ENCODE results near the gene C1QTNF4. TPM values are rescaled to one million over a fixed set of nuclear protein-coding genes. Genes with fewer than 3 reads are reported as not detected.
"Not testable (repeated sequence)": the region's sequence is repeated elsewhere in the genome, so short reads cannot be mapped to it uniquely, and the experiment has no call there.

The C1QTNF4 gene
- total and polyA plus RNA-seq, 2 of the 13 experiments (the other 11 are each of a cell fraction or from before 2014, with no cell fraction given), result not detected

DNA sequence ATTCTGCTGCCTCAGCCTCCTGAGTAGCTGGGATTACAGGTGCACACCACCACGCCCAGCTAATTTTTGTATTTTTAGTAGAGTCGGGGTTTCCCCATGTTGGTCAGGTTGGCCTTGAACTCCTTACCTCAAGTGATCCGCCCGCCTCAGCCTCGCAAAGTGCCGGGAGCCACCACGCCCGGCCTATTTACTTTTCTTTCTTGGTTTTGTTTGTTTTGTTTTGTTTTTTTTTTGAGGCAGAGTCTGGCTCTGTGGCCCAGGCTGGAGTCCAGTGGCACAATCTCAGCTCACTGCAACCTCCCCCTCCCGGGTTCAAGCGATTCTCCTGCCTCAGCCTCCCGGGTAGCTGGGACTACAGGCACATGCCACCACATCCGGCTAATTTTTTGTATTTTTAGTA lies 37.2 kb downstream of the C1QTNF4 start:
- H3K9me3 ChIP-seq (ENCODE audit: low read length); H4K20me1 ChIP-seq (ENCODE audit: insufficient read depth, low read length); in situ Hi-C loops (cut with HindIII; ENCODE audit: extremely low pct_ligation_motif_present, low pct_unique_long_range_greater_than_20kb); H2AFZ ChIP-seq (ENCODE audit: low read length); intact Hi-C loops (cut with micrococcal nuclease; ENCODE audit: unreplicated experiment); ATAC-seq; POLR2A ChIA-PET; DNase-seq (ENCODE audit: low spot score); FAIRE-seq; H3K79me2 ChIP-seq (ENCODE audit: insufficient read depth, low read length); H3K4me2 ChIP-seq (ENCODE audit: low read depth, low read length); H3K27me3 ChIP-seq (ENCODE audit: control insufficient read depth in 1 of 2, insufficient read depth in 2 of 2, low read length in 2 of 2); H3K4me1 ChIP-seq (ENCODE audit: insufficient read depth, low read length); BruUV-seq (replicated peaks); H3K9ac ChIP-seq (ENCODE audit: insufficient read depth, low read depth, low read length); CTCF ChIA-PET (ENCODE audit: low intra/inter-chr PET ratio, low total read pairs); H3K27ac ChIP-seq (ENCODE audit: extremely low read length, insufficient read depth, low read length); H3K36me3 ChIP-seq (replicated peaks in 1 of 2; ENCODE audit: control insufficient read depth in 1 of 2, insufficient read depth in 2 of 2, low read length in 2 of 2); H3K4me3 ChIP-seq (replicated peaks in 1 of 3; ENCODE audit: insufficient read depth in 1 of 3, low read depth in 2 of 3, low read length in 3 of 3); TF ChIP-seq FOXP1, SOX13 (IDR thresholded peaks at IDR 0.05): not testable (repeated sequence)
- WGBS (ENCODE audit: low lambda C conversion rate), result 25% methylated on average over 12 of the region's 12 CpGs
- TF ChIP-seq PHF21A (CRISPR knock-in tag; IDR thresholded peaks at IDR 0.05) (peak; percentile 27; the same call in 1 of the 2 replicates), BCL6 (CRISPR knock-in tag; IDR thresholded peaks at IDR 0.05) (peak; percentile 73), SALL1 (CRISPR knock-in tag; IDR thresholded peaks at IDR 0.05) (peak; percentile 40; the same call in 1 of the 2 replicates), JUNB (CRISPR knock-in tag; IDR thresholded peaks at IDR 0.05; ENCODE audit: borderline replicate concordance) (peak; percentile 26; the same call in 1 of the 2 replicates), ZNF121 (CRISPR knock-in tag; IDR thresholded peaks at IDR 0.05) (peak; percentile 95), FOXA3 (CRISPR knock-in tag; IDR thresholded peaks at IDR 0.05) (peak; percentile 71), FOXP1 (CRISPR knock-in tag; IDR thresholded peaks at IDR 0.05) (peak; percentile 55), SP5 (CRISPR knock-in tag; IDR thresholded peaks at IDR 0.05; ENCODE audit: borderline replicate concordance, low read depth) (0 out of 2 replicates have a peak, but pooled peaks have one; percentile 22), RXRB (CRISPR knock-in tag; IDR thresholded peaks at IDR 0.05; ENCODE audit: borderline replicate concordance) (peak; percentile 84), SOX13 (CRISPR knock-in tag; conservative IDR thresholded peaks at IDR 0.05 in 1 of 2, IDR thresholded peaks at IDR 0.05 in 1 of 2) (0 out of 4 replicates have a peak, but pooled peaks of 1 of the 2 experiments have one; percentile 36), ZMYM2 (CRISPR knock-in tag; IDR thresholded peaks at IDR 0.05) (peak; percentile 20; the same call in 1 of the 2 replicates), FOXA1 (IDR thresholded peaks at IDR 0.05) (peak; percentile 64; the same call in 1 of the 2 replicates), FOXA1 (CRISPR knock-in tag; IDR thresholded peaks at IDR 0.05) (peak; percentile 54), SOX5 (CRISPR knock-in tag; IDR thresholded peaks at IDR 0.05; ENCODE audit: borderline replicate concordance) (peak; percentile 36; the same call in 1 of the 2 replicates), ZNF460 (CRISPR knock-in tag; IDR thresholded peaks at IDR 0.05; ENCODE audit: borderline replicate concordance) (peak; percentile 74; the same call in 1 of the 2 replicates), RARA (CRISPR knock-in tag; IDR thresholded peaks at IDR 0.05) (peak; percentile 96), NCOA2 (CRISPR knock-in tag; IDR thresholded peaks at IDR 0.05) (0 out of 2 replicates have a peak, but pooled peaks have one; percentile 29)
- TF ChIP-seq, protein P1, sequence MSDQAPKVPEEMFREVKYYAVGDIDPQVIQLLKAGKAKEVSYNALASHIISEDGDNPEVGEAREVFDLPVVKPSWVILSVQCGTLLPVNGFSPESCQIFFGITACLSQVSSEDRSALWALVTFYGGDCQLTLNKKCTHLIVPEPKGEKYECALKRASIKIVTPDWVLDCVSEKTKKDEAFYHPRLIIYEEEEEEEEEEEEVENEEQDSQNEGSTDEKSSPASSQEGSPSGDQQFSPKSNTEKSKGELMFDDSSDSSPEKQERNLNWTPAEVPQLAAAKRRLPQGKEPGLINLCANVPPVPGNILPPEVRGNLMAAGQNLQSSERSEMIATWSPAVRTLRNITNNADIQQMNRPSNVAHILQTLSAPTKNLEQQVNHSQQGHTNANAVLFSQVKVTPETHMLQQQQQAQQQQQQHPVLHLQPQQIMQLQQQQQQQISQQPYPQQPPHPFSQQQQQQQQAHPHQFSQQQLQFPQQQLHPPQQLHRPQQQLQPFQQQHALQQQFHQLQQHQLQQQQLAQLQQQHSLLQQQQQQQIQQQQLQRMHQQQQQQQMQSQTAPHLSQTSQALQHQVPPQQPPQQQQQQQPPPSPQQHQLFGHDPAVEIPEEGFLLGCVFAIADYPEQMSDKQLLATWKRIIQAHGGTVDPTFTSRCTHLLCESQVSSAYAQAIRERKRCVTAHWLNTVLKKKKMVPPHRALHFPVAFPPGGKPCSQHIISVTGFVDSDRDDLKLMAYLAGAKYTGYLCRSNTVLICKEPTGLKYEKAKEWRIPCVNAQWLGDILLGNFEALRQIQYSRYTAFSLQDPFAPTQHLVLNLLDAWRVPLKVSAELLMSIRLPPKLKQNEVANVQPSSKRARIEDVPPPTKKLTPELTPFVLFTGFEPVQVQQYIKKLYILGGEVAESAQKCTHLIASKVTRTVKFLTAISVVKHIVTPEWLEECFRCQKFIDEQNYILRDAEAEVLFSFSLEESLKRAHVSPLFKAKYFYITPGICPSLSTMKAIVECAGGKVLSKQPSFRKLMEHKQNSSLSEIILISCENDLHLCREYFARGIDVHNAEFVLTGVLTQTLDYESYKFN (CRISPR knock-in tag; conservative IDR thresholded peaks at IDR 0.05), result peak; percentile 18; the same call in 1 of the 2 replicates
- TF ChIP-seq, protein P2, sequence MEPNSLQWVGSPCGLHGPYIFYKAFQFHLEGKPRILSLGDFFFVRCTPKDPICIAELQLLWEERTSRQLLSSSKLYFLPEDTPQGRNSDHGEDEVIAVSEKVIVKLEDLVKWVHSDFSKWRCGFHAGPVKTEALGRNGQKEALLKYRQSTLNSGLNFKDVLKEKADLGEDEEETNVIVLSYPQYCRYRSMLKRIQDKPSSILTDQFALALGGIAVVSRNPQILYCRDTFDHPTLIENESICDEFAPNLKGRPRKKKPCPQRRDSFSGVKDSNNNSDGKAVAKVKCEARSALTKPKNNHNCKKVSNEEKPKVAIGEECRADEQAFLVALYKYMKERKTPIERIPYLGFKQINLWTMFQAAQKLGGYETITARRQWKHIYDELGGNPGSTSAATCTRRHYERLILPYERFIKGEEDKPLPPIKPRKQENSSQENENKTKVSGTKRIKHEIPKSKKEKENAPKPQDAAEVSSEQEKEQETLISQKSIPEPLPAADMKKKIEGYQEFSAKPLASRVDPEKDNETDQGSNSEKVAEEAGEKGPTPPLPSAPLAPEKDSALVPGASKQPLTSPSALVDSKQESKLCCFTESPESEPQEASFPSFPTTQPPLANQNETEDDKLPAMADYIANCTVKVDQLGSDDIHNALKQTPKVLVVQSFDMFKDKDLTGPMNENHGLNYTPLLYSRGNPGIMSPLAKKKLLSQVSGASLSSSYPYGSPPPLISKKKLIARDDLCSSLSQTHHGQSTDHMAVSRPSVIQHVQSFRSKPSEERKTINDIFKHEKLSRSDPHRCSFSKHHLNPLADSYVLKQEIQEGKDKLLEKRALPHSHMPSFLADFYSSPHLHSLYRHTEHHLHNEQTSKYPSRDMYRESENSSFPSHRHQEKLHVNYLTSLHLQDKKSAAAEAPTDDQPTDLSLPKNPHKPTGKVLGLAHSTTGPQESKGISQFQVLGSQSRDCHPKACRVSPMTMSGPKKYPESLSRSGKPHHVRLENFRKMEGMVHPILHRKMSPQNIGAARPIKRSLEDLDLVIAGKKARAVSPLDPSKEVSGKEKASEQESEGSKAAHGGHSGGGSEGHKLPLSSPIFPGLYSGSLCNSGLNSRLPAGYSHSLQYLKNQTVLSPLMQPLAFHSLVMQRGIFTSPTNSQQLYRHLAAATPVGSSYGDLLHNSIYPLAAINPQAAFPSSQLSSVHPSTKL (CRISPR knock-in tag; IDR thresholded peaks at IDR 0.05), result peak; percentile 73
